Measurements from ENCODE around the gene PHC2.

PHC2 gene

DNA sequence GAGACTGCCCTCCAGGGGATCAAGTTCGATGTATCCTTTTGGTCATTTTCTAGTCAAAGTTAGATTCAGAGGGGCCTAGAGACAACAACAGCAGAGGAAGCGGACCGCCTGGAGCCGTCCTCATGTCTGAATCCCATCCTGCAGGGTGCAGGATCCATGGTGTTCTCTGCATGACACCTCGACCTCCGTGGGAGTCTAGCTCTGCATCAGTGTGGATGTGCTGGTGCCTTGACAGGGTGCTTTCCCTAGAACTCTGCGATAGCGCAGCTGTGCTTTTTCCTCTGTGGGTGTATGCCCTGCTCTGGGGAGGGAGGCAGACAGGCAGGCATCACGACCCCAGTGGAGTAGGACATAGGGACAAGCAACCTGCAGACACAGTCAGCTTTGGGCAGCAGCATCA is 61.8 kb downstream of the PHC2 start:
- no peak for DNase-seq

- DNase-seq: no peak
These were observed 62.5 kb downstream of the PHC2 start for GRCh38 chr1:33368431-33368830.

GRCh38 chr1:33367485-33368405 is 63.1 kb downstream of the PHC2 start:
- no peak for DNase-seq

DNA sequence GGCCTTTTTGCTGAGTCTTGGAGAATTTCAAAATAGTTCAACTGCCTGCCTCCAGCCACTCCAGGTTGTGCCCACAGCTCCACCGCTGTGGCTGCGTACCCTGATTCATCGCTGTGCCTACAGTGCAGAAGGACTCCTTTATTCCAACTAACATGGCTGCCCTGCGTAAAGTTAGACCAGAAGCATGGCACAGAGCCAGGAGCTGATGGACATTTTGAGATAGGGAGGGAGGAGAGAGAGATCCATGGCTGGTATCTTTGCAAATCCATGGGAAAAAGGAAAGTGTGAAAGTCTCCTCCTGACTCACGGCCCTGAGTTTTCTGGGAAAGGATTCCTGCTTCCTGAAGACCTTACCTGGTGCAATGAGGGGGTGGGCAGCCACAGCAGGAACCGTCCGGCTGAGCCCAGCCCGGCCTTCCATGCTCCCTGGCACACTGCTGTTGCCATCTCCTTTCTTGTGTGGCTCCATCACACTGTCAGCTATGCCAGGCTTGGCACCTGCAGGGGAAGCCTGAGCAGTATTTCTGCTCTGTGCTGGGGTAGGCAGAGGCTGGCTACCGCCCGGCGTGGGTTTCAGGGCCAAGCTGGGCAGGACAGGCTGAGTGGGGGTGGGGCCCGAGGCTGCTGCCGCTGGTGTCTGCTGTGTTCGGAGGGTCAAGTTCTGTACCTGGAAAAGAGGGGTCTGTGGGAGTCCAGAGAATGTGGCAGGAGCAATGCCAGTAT is 64.0 kb downstream of the PHC2 start:
- no peak for DNase-seq

DNA sequence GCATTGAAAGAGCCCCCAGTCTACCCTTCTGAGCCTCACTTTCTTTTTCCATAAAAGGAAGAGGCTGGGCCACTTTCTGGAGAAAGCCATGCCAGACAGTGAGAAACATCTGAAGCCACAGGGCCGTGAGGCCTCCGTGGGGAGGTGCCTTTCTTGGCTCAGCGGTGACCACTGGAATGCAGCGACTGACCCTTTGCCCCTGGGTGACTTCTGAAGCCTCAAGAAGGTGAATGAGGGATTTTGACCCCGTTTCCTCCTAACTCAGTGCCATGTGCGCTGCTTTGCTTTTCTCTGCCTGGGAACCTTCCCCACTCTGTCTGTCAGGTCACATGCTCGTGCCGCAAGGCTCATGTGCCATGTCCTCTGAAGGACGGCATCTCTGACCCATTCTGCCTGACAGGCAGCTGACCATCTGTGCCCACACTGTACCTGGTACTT is 65.3 kb downstream of the PHC2 start:
- DNase-seq: no peak

DNA sequence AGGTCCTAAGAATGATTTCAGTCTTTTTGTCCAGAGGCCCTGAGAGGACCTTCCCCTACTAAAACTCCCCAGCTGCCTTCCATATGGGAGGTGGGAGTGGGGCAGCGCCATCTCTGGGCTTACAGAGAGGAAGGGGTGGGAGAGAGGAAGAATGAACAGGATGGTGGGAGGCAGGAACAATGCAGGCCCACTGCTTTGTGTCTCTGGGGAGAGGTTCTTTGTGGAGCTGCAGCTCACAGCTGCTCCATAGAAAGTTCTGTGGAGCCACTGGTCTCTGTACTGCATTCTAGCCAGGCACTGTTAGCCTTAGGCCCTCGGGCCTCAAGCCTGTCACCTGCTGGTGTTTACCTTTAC is 66.4 kb downstream of the PHC2 start:
- no peak for DNase-seq

DNA sequence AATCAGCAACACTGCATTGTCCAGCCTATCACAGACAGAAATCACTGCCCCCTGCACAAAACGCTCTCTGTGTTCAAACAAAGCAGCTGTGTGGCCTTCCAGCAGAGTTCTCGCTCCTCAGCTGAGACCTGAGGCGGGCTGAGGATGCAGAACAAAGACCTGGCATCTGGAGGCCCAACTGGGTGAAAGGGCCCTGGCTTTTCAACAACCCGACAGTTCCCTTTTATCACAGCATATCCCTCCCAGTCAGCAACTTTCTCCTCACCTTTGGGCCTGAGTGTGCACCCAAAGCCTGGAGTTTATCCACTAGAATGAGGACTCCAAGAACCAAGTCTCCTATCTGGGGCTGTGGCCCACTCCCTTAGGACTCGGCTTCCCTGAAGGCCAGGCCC is 67.4 kb downstream of the PHC2 start:
- no peak for DNase-seq

GRCh38 chr1:33363021-33363420 is 67.9 kb downstream of the PHC2 start:
- no peak for DNase-seq

- DNase-seq: no peak
These were observed 69.2 kb downstream of the PHC2 start for GRCh38 chr1:33361532-33362235.

- DNase-seq: no peak
These were observed 70.5 kb downstream of the PHC2 start for GRCh38 chr1:33360367-33360766.

- no peak for DNase-seq
These were observed 71.0 kb downstream of the PHC2 start for GRCh38 chr1:33359931-33360330.

DNA sequence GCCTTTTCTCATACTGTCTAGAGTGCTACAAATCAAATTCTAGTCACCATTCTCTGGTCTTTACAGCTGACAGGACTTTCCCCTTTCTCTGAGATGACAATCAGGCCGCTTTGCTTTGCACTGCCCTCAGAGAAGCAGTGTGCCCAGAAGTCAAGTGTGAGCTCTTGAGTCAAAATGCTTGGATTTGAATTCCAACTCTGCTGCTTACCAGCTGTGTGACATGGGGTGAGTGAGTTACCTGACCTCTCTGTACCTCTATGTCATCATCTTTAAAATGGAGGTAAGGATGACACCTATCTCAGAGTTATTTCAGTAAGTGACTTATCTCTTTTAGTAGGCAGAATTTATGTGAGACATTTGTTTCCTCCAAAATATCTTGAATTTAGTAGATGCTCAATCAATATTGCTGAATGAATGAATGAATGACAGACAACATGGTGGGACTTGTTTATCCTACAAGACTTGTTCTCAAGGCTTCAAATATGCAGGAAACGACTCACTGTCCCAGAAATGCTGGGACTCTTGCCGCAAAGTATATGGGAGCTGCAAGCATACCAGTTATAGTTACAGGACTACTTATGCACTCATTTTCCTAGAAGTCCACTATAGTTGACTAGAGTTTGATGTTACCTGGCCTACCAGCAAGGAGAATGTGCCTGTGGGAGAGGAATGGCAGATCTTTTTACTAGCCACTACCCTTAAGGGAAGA is 71.9 kb downstream of the PHC2 start:
- DNase-seq: no peak

DNA sequence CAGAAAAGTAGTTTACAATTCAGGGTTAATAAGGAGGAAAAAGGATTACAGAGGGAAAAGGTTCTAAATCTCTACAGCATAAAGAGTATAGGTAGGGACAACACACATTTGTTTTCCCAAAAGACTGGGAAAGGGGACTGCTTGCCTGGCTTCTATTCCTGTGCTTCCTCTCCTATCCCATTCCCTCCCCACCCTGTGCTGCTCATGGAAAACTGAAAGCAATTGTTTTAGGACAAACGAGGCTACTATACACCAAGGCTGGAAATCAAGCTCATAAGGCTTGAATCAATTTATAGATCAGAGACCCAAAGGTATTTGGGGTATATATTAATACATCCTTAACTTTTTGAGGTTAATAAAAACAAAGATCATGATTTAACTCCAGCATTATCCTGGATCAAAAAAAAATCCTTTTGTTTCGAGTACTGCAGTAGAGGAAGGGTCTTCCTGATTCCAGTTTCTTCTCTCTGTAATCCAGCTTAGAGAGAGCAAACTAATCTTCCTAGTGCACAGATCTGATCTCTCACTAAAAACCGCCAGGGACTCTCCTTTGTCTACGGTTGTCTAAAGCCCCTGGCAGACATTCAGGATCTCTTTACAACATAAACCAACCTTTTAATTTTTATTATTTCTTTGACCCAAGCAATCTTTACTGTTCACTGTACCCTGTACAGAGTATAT is 72.6 kb downstream of the PHC2 start:
- DNase-seq: no peak

- no peak for DNase-seq
These were observed 73.8 kb downstream of the PHC2 start for GRCh38 chr1:33357099-33357498.

GRCh38 chr1:33354707-33355316 is 76.1 kb downstream of the PHC2 start:
- DNase-seq: no peak

- no peak for DNase-seq
These were observed 77.4 kb downstream of the PHC2 start for GRCh38 chr1:33353531-33353930.

GRCh38 chr1:33351281-33351660 is 79.6 kb downstream of the PHC2 start:
- DNase-seq: no peak

- DNase-seq: no peak
These were observed 80.1 kb downstream of the PHC2 start for GRCh38 chr1:33350611-33351280.

DNA sequence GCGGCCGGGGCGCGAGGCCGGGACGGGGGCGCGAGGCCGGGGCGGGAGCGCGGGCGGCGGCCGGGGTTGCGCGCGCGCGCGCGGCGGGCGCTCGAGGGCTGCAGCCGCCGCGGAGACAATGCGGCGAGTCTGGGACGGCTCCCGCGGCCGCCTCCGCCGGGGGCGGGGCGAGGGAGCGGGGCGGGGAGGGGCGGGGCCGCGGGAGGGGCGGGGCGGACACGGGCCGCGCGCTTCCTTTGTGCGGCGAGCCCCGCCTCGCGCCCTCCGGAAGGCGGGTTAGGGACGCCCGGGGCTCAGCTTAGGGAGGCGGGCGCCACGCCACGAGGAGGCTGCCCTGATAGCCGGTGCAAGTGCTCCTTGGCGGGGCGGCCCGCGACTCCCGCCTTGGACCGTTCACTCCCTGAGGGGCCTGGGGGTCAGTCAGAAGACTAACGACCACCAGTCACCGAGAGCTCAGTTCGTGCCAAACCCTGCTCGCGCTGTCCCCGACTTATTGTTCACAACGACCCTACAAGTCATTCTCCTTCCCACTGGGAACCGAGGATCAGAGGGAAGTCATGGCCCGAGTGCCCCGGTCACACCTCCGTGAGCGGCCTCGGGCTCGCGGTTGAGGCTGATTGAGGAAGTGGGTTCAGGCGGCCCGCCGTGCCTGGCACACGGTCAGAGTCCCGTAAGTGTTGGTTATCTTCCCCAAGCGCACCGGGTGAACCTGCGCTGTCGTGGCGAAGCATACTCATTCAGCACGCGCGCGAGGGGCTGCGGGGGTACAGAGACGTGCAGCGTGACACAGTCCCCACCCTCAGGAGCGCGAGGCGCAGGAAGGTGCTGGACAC is 80.9 kb downstream of the PHC2 start:
- DNase-seq: peak; percentile 40

- DNase-seq: no peak
These were observed 81.7 kb downstream of the PHC2 start for GRCh38 chr1:33349081-33349759.

All from SHP77 treated with DMSO at 0.1 percent for 48 hours (cell line).